GM20431 (cell line): ENCODE measurements around the gene ASIP.

Experiments
- in situ Hi-C: fragments of 300-500 bp; cut with MseI, MboI; formaldehyde crosslinking; loops from one replicate; pipeline ENCODE4 v1.15.0; 2020; ENCODE audit warnings: low sequenced_read_pairs; ENCODE audit not compliant: unreplicated experiment

Gene ASIP

DNA sequence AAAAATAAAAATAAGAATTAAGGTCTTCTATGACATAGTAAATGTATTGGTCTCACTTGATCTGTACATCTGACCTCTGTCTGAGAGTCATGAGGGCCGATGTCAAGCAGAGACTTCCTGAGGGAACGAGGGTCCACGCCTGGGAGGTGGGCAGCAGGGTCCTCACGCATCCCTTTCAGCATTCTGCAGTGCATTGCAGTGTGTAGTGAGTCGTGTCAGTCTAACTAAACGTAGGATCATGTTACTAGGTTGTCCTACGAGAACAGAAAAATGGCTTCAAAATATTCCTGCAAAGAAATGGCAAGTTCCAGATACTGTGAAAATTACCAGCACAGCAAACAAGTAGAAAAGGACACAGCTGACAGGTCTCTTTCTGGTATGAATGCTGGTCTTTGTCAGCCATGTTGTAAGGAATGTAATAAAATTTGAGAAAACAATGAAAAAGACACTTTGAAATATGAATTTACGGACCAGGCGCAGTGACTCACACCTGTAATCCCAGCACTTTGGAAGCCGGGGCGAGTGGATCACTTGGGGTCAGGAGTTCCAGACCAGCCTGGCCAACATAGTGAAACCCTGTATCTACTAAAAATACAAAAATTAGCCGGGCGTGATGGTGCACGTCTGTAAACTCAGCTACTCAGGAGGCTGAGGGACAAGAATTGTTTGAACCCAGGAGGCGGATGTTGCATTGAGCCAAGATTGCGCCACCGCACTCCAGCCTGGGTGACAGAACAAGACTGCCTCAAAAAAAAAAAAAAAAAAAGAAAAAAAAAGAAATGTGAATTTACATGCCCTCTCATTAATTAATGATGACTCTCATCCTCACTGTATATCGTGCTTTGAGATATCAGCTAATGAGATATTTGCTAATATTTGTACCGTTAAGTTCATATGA is 64.4 kb downstream of the ASIP start:
- in situ Hi-C loops = loop anchor here (25.0 kb wide), 2 partner anchors 232 to 457 kb away; no protein-coding TSS in a partner anchor

DNA sequence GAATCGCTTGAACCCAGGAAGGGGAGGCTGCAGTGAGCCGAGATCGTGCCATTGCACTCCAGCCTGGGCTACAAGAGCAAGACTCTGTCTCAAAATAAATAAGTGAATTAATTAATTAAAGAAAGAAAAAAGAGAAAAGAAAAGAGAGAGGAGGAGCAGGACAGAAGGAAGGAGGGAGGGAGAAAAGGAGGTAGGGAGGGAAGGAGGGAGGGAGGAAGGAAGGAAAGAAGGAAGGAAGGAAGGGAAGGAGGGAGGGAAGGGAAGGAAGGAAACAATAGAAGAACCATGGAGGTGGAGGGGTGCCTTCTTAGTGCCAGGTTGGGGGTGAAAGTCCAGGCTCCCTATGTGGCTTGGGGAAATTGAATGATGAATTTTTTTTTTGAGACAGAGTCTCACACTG is 68.5 kb downstream of the ASIP start:
- in situ Hi-C loops = loop anchor here (25.0 kb wide), 2 partner anchors 228 to 453 kb away; no protein-coding TSS in a partner anchor

DNA sequence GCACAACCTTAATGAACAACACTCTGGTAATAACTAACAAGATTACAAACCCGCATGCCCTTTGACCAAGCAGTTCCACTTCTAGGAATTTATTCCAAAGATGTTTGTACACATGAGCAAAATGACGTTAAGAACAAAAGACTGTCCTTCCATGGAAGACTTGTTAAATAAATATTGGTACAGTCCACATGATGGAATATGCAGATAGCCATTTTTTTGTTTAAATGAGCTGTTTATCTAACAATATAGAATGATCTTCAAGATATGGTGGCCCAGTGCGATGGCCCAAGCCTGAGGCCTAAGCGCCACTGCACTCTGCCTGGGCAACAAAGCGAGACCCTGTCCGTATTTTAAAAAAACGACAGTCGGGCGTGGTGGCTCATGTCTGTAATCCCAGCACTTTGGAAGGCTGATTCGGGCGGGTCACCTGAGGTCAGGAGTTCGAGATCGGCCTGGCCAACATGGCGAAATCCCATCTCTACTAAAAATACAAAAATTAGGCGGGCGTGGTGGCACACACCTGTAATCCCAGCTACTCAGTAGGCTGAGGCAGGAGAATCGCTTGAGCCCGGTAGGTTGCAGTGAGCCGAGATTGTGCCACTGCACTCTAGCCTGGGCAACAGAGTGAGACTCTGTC is 69.4 kb downstream of the ASIP start:
- in situ Hi-C loops = loop anchor here (25.0 kb wide), 2 partner anchors 227 to 452 kb away; no protein-coding TSS in a partner anchor

DNA sequence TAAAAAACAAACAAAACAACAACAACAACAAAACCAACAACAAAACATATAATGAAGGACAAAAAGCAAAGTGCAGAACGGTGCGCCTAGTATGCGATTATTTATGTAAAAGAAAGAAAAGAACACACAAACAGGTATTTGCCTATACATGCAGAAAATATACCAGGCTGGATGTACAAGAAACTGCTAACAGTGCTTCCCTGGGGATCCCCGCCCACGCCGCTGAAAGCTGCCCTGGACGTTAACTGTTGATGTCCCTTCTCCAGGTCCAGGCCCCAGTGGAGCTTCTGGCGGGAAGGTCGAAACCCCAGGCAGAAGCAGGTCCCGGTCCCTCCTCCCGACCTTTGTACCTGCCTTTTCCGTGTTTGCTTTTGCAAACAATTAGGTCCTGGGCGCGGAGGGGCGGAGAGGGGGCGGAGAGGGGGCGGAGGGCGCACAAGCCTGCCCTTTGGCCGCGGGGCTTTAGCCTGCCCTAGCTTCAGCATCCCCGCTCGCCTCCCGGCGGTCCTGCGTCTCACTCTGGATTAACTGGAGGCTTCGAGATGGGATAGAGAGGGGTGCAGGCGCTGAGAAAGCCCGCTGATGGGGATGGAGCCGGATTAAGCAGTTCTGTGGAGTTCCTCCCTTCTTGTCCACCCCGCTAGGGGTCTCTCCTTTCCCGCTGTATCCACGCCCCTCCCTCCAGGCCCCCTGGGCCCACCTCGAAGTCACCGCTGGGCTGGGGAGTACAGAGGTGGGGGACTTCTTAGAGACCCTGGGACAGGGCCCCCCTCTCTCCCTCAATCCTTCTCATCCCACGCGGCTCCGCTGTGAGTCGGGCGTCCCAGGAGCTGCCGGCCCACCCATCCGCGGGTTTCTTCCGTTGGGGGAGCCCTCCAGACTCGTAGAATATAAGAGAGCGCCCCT is 70.1 kb downstream of the ASIP start:
- in situ Hi-C loops = loop anchor here (25.0 kb wide), 2 partner anchors 226 to 451 kb away; no protein-coding TSS in a partner anchor

DNA sequence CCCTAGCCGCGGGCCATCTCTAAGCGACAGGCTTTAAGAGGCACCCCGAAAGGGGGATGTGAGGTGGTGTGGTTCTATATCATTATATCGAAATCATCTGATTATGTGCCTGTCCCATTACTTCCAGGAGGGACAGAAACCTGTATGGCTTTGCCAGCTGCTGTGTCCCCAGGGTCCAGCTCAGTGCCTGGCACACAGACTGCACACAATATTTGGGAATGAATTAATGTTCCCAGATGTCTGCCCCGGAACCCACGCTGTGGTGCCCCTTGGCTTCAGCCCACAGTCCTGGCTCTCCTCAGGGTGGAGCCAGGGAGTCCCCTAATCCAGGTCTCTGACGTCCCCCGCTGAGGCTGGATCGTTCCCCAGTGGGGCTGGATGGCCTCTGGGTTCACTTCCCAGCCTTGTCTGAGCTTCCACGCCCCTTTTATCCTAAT is 70.8 kb downstream of the ASIP start:
- in situ Hi-C loops = loop anchor here (25.0 kb wide), 2 partner anchors 225 to 450 kb away; no protein-coding TSS in a partner anchor

DNA sequence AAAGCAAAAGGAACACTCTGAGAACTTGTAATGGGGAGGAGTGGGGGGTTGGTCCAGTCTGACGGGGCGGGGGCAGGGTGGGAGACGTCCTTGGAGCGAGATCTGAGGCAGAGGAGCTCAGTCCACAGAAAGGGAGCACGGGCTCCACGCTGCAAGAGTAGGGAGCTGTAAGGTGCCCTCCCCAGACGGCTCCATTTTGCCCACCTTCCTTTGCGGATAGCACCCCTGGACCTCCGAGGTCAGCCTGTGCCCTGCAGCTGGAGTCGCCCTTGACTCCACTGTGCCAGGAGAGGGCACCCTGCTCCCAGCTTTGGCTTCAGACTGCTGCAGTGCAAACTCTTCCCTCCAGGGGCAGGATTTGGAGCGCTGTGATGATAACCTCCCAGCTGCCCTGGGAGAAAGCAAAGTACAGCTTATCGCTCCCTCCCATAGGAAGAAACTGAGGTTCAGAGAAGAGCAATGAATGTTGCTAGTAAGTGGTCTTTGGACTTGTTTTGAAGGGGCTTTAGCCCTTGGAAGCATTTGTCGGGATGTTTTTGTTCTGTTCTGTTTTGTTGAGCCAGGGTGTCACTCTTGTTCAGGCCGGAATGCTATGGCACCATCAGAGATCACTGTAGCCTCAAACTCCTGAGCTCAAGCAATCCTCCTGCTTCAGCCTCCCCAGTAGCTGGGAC is 71.5 kb downstream of the ASIP start:
- in situ Hi-C loops = loop anchor here (25.0 kb wide), 2 partner anchors 225 to 450 kb away; no protein-coding TSS in a partner anchor

DNA sequence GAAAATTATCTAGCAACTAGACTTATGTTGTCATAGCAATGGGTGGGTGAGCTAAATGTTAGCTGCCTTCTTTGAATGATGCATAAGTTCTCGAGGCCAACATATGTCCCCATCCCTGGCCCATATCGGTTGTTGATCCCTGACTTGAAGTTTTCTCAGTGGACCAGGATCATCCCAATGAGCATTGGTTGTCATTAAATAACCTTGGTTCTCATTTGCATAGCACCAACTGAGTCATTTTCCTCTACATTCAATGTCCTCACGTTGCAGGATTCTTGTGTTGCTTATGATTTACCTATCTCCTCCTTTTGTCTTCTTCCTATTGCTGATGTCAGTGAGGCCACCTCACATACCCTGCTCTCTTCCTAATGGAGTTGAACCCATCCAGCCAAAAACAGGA is 74.0 kb downstream of the ASIP start:
- in situ Hi-C loops = loop anchor here (25.0 kb wide), 2 partner anchors 222 to 447 kb away; no protein-coding TSS in a partner anchor

DNA sequence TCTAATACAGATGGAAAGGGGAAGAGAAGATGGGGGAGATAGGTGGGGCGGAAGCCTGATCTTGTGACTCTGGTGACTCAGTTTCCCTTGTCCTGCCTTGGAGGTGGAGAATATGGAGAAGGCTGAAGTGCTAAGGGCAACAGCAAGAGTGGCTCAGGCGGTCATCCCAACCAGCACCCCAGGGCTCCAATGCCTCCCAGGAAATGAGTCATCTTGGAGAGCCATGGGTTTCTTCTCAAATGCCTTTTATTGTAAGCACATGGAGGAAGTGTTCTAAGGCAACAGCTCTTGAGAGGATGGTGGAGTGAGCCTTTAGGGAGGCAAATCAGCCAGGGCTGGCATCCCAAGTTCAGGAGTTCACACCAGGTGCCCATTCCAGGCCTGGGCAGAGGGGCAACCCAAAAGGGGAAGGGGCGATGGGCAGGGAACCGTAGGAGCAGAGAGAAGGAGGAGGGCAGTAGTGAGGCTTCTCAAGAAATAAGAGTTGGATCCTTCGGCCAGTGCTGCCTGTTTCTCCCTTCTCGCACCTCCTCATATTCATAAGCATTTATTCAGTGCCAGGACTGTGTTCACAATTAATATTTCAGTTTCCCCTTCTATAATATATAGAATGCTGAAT is 75.1 kb downstream of the ASIP start:
- in situ Hi-C loops = loop anchor here (25.0 kb wide), 2 partner anchors 221 to 446 kb away; no protein-coding TSS in a partner anchor
